HL-60 (cell line): ENCODE data around the gene MIR17HG.

Experiments used
- DNase-seq, 2 experiments: peaks; one replicate each; pipeline ENCODE4 v3.0.0-alpha.2; 2010 to 2020; ENCODE audit warnings: low read depth in 1 of 2, low spot score in 1 of 2
- H3K27ac ChIP-seq: fragments of 250-450 bp; sonication (Bioruptor Pico); replicated peaks from 2 replicates; pipeline ENCODE4 v1.5.1; 2020; ENCODE audit warnings: mild to moderate bottlenecking, moderate library complexity
- H3K27me3 ChIP-seq: fragments of 250-450 bp; sonication (Bioruptor Pico); 2 replicates; pipeline ENCODE4 v1.5.1; 2021; ENCODE audit warnings: mild to moderate bottlenecking, moderate library complexity; ENCODE audit not compliant: insufficient read depth, poor library complexity, severe bottlenecking
- H3K4me3 ChIP-seq: replicated peaks from 2 replicates; pipeline ENCODE4 v1.5.1; 2011; ENCODE audit warnings: mild to moderate bottlenecking, control low read depth, low read length; ENCODE audit not compliant: insufficient read depth
- GABPA ChIP-seq: IDR thresholded peaks from 2 replicates; pipeline ENCODE4 v1.6.1; 2012; ENCODE audit warnings: low read depth
- POLR2AphosphoS5 ChIP-seq: IDR thresholded peaks from 2 replicates; pipeline ENCODE4 v1.6.1; 2012; ENCODE audit warnings: low read depth
- SPI1 ChIP-seq: IDR thresholded peaks from 2 replicates; pipeline ENCODE4 v1.6.1; 2012; ENCODE audit warnings: low read depth, mild to moderate bottlenecking, borderline replicate concordance
- TF ChIP-seq, protein P1 (sequence below): IDR thresholded peaks from one replicate; pipeline ENCODE4 v1.5.1; 2011; ENCODE audit warnings: low read length, control low read depth, inconsistent platforms; ENCODE audit not compliant: insufficient read depth
- TF ChIP-seq, protein P2 (sequence below): IDR thresholded peaks from 2 replicates; pipeline ENCODE4 v1.6.1; 2012; ENCODE audit warnings: low read depth; ENCODE audit not compliant: insufficient replicate concordance

MIR17HG gene

GRCh38 chr13:91346062-91346461 lies 1.4 kb upstream of the MIR17HG start:
- Histone ChIP-seq H3K27me3 (peaks cover 24% of the 10 kb centered on the region), H3K4me3 (no peak overlapping the region), H3K27ac (no peak overlapping the region)
- TF ChIP-seq GABPA (no peak), SPI1 (no peak), POLR2AphosphoS5 (no peak)
- TF ChIP-seq, protein P1, sequence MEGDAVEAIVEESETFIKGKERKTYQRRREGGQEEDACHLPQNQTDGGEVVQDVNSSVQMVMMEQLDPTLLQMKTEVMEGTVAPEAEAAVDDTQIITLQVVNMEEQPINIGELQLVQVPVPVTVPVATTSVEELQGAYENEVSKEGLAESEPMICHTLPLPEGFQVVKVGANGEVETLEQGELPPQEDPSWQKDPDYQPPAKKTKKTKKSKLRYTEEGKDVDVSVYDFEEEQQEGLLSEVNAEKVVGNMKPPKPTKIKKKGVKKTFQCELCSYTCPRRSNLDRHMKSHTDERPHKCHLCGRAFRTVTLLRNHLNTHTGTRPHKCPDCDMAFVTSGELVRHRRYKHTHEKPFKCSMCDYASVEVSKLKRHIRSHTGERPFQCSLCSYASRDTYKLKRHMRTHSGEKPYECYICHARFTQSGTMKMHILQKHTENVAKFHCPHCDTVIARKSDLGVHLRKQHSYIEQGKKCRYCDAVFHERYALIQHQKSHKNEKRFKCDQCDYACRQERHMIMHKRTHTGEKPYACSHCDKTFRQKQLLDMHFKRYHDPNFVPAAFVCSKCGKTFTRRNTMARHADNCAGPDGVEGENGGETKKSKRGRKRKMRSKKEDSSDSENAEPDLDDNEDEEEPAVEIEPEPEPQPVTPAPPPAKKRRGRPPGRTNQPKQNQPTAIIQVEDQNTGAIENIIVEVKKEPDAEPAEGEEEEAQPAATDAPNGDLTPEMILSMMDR, result no peak
- TF ChIP-seq, protein P2, sequence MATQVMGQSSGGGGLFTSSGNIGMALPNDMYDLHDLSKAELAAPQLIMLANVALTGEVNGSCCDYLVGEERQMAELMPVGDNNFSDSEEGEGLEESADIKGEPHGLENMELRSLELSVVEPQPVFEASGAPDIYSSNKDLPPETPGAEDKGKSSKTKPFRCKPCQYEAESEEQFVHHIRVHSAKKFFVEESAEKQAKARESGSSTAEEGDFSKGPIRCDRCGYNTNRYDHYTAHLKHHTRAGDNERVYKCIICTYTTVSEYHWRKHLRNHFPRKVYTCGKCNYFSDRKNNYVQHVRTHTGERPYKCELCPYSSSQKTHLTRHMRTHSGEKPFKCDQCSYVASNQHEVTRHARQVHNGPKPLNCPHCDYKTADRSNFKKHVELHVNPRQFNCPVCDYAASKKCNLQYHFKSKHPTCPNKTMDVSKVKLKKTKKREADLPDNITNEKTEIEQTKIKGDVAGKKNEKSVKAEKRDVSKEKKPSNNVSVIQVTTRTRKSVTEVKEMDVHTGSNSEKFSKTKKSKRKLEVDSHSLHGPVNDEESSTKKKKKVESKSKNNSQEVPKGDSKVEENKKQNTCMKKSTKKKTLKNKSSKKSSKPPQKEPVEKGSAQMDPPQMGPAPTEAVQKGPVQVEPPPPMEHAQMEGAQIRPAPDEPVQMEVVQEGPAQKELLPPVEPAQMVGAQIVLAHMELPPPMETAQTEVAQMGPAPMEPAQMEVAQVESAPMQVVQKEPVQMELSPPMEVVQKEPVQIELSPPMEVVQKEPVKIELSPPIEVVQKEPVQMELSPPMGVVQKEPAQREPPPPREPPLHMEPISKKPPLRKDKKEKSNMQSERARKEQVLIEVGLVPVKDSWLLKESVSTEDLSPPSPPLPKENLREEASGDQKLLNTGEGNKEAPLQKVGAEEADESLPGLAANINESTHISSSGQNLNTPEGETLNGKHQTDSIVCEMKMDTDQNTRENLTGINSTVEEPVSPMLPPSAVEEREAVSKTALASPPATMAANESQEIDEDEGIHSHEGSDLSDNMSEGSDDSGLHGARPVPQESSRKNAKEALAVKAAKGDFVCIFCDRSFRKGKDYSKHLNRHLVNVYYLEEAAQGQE, result no peak
- DNase-seq, result no peak

DNA sequence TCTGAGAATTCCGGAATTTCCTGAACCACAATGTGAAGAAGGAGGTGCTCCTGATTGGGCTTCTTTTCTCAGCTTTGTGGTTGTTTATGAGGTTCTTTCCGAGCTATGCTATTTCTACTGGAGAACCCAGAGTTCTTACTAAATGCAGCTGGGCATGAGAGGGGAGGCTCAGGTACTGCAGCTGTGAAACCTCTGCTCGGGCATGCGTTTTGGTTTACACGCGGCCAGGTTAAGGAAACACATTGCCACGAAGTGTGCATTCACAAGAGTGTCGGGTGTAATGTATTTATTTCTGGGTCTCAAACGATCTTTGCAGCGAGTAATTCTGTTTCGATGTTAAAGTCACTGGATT lies 661 bp upstream of the MIR17HG start:
- H3K27me3 ChIP-seq, result peaks cover 21% of the 10 kb centered on the region

GRCh38 chr13:91347996-91348905 lies 764 bp downstream of the MIR17HG start:
- Histone ChIP-seq H3K4me3 (peak overlapping the region; percentile 61), H3K27me3 (peaks cover 10% of the 10 kb centered on the region), H3K27ac (peak overlapping the region; percentile 71)
- TF ChIP-seq, protein P2, result no peak
- peak; percentile 43; the same call in 1 of the 2 replicates for TF ChIP-seq POLR2AphosphoS5
- TF ChIP-seq, protein P1, result no peak
- peak; percentile 18 to 40 for DNase-seq

More for the DNA sequence above, 661 bp upstream of the MIR17HG start:
- DNase-seq, result peak; percentile 15 to 56
- TF ChIP-seq POLR2AphosphoS5, result no peak
- TF ChIP-seq GABPA, result no peak
- TF ChIP-seq, protein P1, result no peak
- TF ChIP-seq, protein P2, result no peak
- TF ChIP-seq SPI1, result no peak
- H3K27ac ChIP-seq, result peak overlapping the region; percentile 70
- peak overlapping the region; percentile 61 for H3K4me3 ChIP-seq
